ENCODE measurements around the gene RFT1.

RFT1 gene

DNA sequence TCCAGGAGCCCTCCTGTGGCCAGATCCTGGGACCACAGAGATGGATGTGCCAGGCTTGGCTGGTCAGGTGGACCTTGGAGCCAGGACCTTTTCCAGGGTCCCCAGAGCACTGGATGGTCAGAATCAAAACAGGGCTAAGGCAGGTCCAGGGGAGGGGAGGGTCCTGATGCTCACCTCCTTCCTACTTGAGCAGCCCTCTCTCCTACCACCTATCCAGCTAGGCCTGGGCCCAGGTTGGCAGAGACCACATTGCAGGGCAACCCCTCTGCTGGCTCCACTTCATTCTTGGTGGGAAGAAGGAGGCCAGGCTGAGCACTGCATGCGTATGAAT, 55.9 kb downstream of the RFT1 start:
- Histone ChIP-seq H3K4me1 (ENCODE audit: control insufficient read depth, insufficient read depth, low read length) (peaks cover 16% of the 10 kb centered on the region), H3K9ac (ENCODE audit: low read length in 2 of 2) (no peak overlapping the region), H3K36me3 (ENCODE audit: control insufficient read depth in 2 of 2, insufficient read depth in 2 of 2, low read length in 2 of 2) (peaks cover 0 to 2% of the 10 kb centered on the region in 2 donors), H3K27me3 (ENCODE audit: control insufficient read depth in 1 of 2, insufficient read depth in 2 of 2, low read length in 2 of 2) (no peaks in the 10 kb centered on the region), H3K27ac (ENCODE audit: low read length) (no peak overlapping the region), H3K4me3 (ENCODE audit: low read length in 2 of 2) (no peak overlapping the region), H3K9me3 (ENCODE audit: control insufficient read depth in 2 of 2, low read length in 2 of 2) (no peaks in the 10 kb centered on the region)

- Histone ChIP-seq H3K4me1 (ENCODE audit: control insufficient read depth, insufficient read depth, low read length) (peaks cover 16% of the 10 kb centered on the region), H3K4me3 (ENCODE audit: low read length in 2 of 2) (peak overlapping the region; percentile 83 to 85), H3K27me3 (ENCODE audit: control insufficient read depth in 1 of 2, insufficient read depth in 2 of 2, low read length in 2 of 2) (no peaks in the 10 kb centered on the region), H3K9me3 (ENCODE audit: control insufficient read depth in 2 of 2, low read length in 2 of 2) (no peaks in the 10 kb centered on the region), H3K9ac (ENCODE audit: low read length in 2 of 2) (peak overlapping the region in 1 of 2 donors; percentile 76), H3K36me3 (ENCODE audit: control insufficient read depth in 2 of 2, insufficient read depth in 2 of 2, low read length in 2 of 2) (peaks cover 0 to 2% of the 10 kb centered on the region in 2 donors), H3K27ac (ENCODE audit: low read length) (no peak overlapping the region)
These were observed 56.5 kb downstream of the RFT1 start for GRCh38 chr3:53073553-53074365.

- peak overlapping the region; percentile 53 for H3K27ac ChIP-seq (ENCODE audit: low read length)
- H3K4me1 ChIP-seq (ENCODE audit: control insufficient read depth, insufficient read depth, low read length) = peaks cover 16% of the 10 kb centered on the region
- no peaks in the 10 kb centered on the region for H3K27me3 ChIP-seq (ENCODE audit: control insufficient read depth in 1 of 2, insufficient read depth in 2 of 2, low read length in 2 of 2)
- peak overlapping the region; percentile 83 to 85 for H3K4me3 ChIP-seq (ENCODE audit: low read length in 2 of 2)
- no peaks in the 10 kb centered on the region for H3K9me3 ChIP-seq (ENCODE audit: control insufficient read depth in 2 of 2, low read length in 2 of 2)
- peak overlapping the region; percentile 66 to 76 for H3K9ac ChIP-seq (ENCODE audit: low read length in 2 of 2)
- peaks cover 0 to 2% of the 10 kb centered on the region in 2 donors for H3K36me3 ChIP-seq (ENCODE audit: control insufficient read depth in 2 of 2, insufficient read depth in 2 of 2, low read length in 2 of 2)
These were observed 57.3 kb downstream of the RFT1 start for GRCh38 chr3:53072653-53073552.

- Histone ChIP-seq H3K27me3 (ENCODE audit: control insufficient read depth in 1 of 2, insufficient read depth in 2 of 2, low read length in 2 of 2) (no peaks in the 10 kb centered on the region), H3K4me3 (ENCODE audit: low read length in 2 of 2) (peak overlapping the region; percentile 83 to 85), H3K4me1 (ENCODE audit: control insufficient read depth, insufficient read depth, low read length) (peaks cover 16% of the 10 kb centered on the region), H3K27ac (ENCODE audit: low read length) (no peak overlapping the region), H3K9me3 (ENCODE audit: control insufficient read depth in 2 of 2, low read length in 2 of 2) (no peaks in the 10 kb centered on the region), H3K9ac (ENCODE audit: low read length in 2 of 2) (peak overlapping the region in 1 of 2 donors; percentile 66), H3K36me3 (ENCODE audit: control insufficient read depth in 2 of 2, insufficient read depth in 2 of 2, low read length in 2 of 2) (no peaks in the 10 kb centered on the region)
These were observed 58.3 kb downstream of the RFT1 start for GRCh38 chr3:53071882-53072431.

DNA sequence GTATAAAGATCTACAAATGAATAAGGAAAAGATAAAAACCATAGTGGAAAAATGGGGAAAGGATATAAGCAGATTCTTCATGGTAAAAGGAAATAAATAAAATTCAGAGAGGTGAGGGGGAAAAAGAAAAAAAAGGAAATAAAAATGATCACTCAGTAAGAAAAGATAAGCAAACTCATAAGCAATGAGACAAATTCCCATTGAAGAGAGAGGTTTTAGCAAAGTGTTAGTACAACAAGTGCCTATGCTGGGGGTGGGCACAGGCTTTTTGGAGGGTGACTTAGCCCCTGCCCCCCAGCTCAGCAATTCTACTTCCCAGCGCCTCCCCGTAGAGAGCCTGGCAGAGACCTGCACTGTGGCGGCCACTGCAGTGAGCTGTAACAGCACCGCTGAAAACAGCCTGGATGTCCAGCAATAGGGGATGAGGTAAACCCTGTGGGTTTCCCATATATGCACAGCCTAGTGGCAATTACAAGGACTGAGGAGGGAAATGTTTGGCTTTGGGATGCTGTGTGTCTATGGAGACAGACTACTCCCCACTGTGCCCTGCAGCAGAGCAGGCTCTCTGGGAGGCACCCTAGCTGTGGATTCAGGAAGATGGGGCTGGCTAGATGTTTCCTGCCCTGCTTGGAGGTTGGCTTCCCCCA, 60.7 kb downstream of the RFT1 start:
- Histone ChIP-seq H3K27me3 (ENCODE audit: control insufficient read depth in 1 of 2, insufficient read depth in 2 of 2, low read length in 2 of 2) (no peaks in the 10 kb centered on the region), H3K9ac (ENCODE audit: low read length in 2 of 2) (no peak overlapping the region), H3K36me3 (ENCODE audit: control insufficient read depth in 2 of 2, insufficient read depth in 2 of 2, low read length in 2 of 2) (no peaks in the 10 kb centered on the region), H3K27ac (ENCODE audit: low read length) (no peak overlapping the region), H3K4me3 (ENCODE audit: low read length in 2 of 2) (no peak overlapping the region), H3K4me1 (ENCODE audit: control insufficient read depth, insufficient read depth, low read length) (peaks cover 16% of the 10 kb centered on the region), H3K9me3 (ENCODE audit: control insufficient read depth in 2 of 2, low read length in 2 of 2) (no peaks in the 10 kb centered on the region)

- Histone ChIP-seq H3K36me3 (ENCODE audit: control insufficient read depth in 2 of 2, insufficient read depth in 2 of 2, low read length in 2 of 2) (no peaks in the 10 kb centered on the region), H3K9me3 (ENCODE audit: control insufficient read depth in 2 of 2, low read length in 2 of 2) (no peaks in the 10 kb centered on the region), H3K27ac (ENCODE audit: low read length) (no peak overlapping the region), H3K4me3 (ENCODE audit: low read length in 2 of 2) (no peak overlapping the region), H3K27me3 (ENCODE audit: control insufficient read depth in 1 of 2, insufficient read depth in 2 of 2, low read length in 2 of 2) (no peaks in the 10 kb centered on the region), H3K9ac (ENCODE audit: low read length in 2 of 2) (no peak overlapping the region), H3K4me1 (ENCODE audit: control insufficient read depth, insufficient read depth, low read length) (peaks cover 10% of the 10 kb centered on the region)
These were observed 62.1 kb downstream of the RFT1 start for GRCh38 chr3:53068176-53068575.

- Histone ChIP-seq H3K4me3 (ENCODE audit: low read length in 2 of 2) (no peak overlapping the region), H3K27ac (ENCODE audit: low read length) (no peak overlapping the region), H3K4me1 (ENCODE audit: control insufficient read depth, insufficient read depth, low read length) (peaks cover 9% of the 10 kb centered on the region), H3K36me3 (ENCODE audit: control insufficient read depth in 2 of 2, insufficient read depth in 2 of 2, low read length in 2 of 2) (no peaks in the 10 kb centered on the region), H3K9me3 (ENCODE audit: control insufficient read depth in 2 of 2, low read length in 2 of 2) (no peaks in the 10 kb centered on the region), H3K9ac (ENCODE audit: low read length in 2 of 2) (no peak overlapping the region), H3K27me3 (ENCODE audit: control insufficient read depth in 1 of 2, insufficient read depth in 2 of 2, low read length in 2 of 2) (no peaks in the 10 kb centered on the region)
These were observed 62.7 kb downstream of the RFT1 start for GRCh38 chr3:53067567-53067966.

GRCh38 chr3:53065841-53066480, 64.3 kb downstream of the RFT1 start:
- Histone ChIP-seq H3K9me3 (ENCODE audit: control insufficient read depth in 2 of 2, low read length in 2 of 2) (no peaks in the 10 kb centered on the region), H3K27me3 (ENCODE audit: control insufficient read depth in 1 of 2, insufficient read depth in 2 of 2, low read length in 2 of 2) (no peaks in the 10 kb centered on the region)

DNA sequence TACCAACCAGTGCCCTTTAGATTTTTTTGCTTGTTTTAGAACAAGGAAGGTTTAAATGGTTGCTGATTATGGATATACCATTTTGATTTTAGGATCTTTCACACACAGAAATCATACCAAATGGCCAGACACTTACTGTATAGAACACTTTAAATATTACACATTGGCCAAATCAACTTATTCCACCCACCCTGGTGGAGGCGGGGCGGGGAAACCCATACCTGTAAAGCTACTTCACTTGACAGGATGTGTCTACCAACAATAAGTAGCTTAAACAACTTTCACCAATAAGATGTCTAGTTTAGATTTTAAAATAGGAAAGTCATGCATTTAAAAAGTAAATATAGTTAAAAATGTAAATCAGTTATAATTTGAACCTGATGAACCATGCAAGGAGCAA, 67.3 kb downstream of the RFT1 start:
- H3K27me3 ChIP-seq (ENCODE audit: control insufficient read depth in 1 of 2, insufficient read depth in 2 of 2, low read length in 2 of 2) = no peaks in the 10 kb centered on the region
- H3K36me3 ChIP-seq (ENCODE audit: control insufficient read depth in 2 of 2, insufficient read depth in 2 of 2, low read length in 2 of 2) = no peaks in the 10 kb centered on the region
- no peak overlapping the region for H3K4me3 ChIP-seq (ENCODE audit: low read length in 2 of 2)
- no peak overlapping the region for H3K9ac ChIP-seq (ENCODE audit: low read length in 2 of 2)
- H3K9me3 ChIP-seq (ENCODE audit: control insufficient read depth in 2 of 2, low read length in 2 of 2) = no peaks in the 10 kb centered on the region
- no peak overlapping the region for H3K27ac ChIP-seq (ENCODE audit: low read length)
- H3K4me1 ChIP-seq (ENCODE audit: control insufficient read depth, insufficient read depth, low read length) = no peaks in the 10 kb centered on the region

More at GRCh38 chr3:53065841-53066480, 64.3 kb downstream of the RFT1 start:
- no peaks in the 10 kb centered on the region for H3K36me3 ChIP-seq (ENCODE audit: control insufficient read depth in 2 of 2, insufficient read depth in 2 of 2, low read length in 2 of 2)
- H3K9ac ChIP-seq (ENCODE audit: low read length in 2 of 2) = no peak overlapping the region
- no peak overlapping the region for H3K4me3 ChIP-seq (ENCODE audit: low read length in 2 of 2)
- no peak overlapping the region for H3K27ac ChIP-seq (ENCODE audit: low read length)
- H3K4me1 ChIP-seq (ENCODE audit: control insufficient read depth, insufficient read depth, low read length) = no peaks in the 10 kb centered on the region

DNA sequence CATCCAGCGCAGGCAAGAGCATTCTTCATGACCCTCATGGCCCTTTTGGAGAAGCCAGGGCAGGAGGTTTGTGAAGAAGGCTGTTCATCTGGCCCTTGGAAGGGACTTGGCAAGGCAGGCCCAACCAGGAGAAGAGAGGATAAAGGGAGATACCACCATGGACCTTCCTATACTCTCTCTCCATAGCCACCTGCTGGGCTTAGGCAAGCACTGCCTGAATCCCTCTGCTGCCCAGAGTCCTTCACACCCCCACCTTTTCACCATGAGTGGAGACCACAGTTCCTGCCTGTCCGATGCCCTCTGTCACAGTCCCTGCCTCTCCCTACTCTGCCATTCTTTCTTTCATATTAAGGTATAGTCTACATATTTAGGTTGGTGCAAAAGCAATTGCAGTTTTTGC, 73.8 kb downstream of the RFT1 start:
- Histone ChIP-seq H3K27me3 (ENCODE audit: control insufficient read depth in 1 of 2, insufficient read depth in 2 of 2, low read length in 2 of 2) (no peaks in the 10 kb centered on the region), H3K9me3 (ENCODE audit: control insufficient read depth in 2 of 2, low read length in 2 of 2) (no peaks in the 10 kb centered on the region), H3K4me3 (ENCODE audit: low read length in 2 of 2) (no peak overlapping the region), H3K4me1 (ENCODE audit: control insufficient read depth, insufficient read depth, low read length) (no peaks in the 10 kb centered on the region), H3K9ac (ENCODE audit: low read length in 2 of 2) (no peak overlapping the region), H3K27ac (ENCODE audit: low read length) (no peak overlapping the region), H3K36me3 (ENCODE audit: control insufficient read depth in 2 of 2, insufficient read depth in 2 of 2, low read length in 2 of 2) (no peaks in the 10 kb centered on the region)

Measured in stomach smooth muscle (tissue), 2 donors.